Endothelial cell of umbilical vein (primary cell): ENCODE data around the gene THEMIS2. TPM values are rescaled to one million over a fixed set of nuclear protein-coding genes. Genes with fewer than 3 reads are reported as not detected.

Experiments
- BruUV-seq: library from RNA; stranded (reverse); fragments of 400-500 nt; replicated peaks from 2 replicates; lab custom pipeline; 2021; lab: Mats Ljungman, UMichigan
- CTCF ChIA-PET: fragments of 300-600, 350-600 bp; sonication (Branson Sonifier 250); formaldehyde crosslinking; loops from one replicate; lab custom pipeline; 2021; ENCODE audit warnings: antibody characterized with exemption, inconsistent platforms; lab: Charles Lee
- POLR2A ChIA-PET: fragments of 300-600, 350-600 bp; sonication (Branson Sonifier 250); formaldehyde crosslinking; loops from one replicate; lab custom pipeline; 2021; ENCODE audit warnings: antibody characterized with exemption, inconsistent platforms; lab: Charles Lee
- DNase-seq: peaks from one replicate; pipeline ENCODE4 v3.0.0-alpha.2; 2011; ENCODE audit warnings: low read depth, low spot score
- FAIRE-seq: peaks from 2 replicates; lab custom pipeline; 2011; peaks lifted over from hg19 to GRCh38; lab: Jason Lieb, UNC
- H2AFZ ChIP-seq: 2 replicates; pipeline ENCODE4 v1.6.0; 2012; ENCODE audit warnings: low read depth, low read length, control low read depth, inconsistent platforms
- H3K27ac ChIP-seq: 2 replicates; pipeline ENCODE4 v1.5.1; 2011; ENCODE audit warnings: low read depth, mild to moderate bottlenecking, control low read depth, low read length, moderate library complexity; ENCODE audit not compliant: insufficient read depth
- H3K27me3 ChIP-seq, 2 experiments: 2 replicates each; pipeline versions ENCODE4 v1.6.0 to v1.6.1; 2011; ENCODE audit warnings: low read length in 2 of 2, mixed read lengths in 1 of 2; ENCODE audit not compliant: control insufficient read depth in 2 of 2, insufficient read depth in 2 of 2
- H3K36me3 ChIP-seq, 2 experiments: 2 replicates in 1 of 2; 3 replicates in 1 of 2; pipeline ENCODE4 v1.5.1; 2011; ENCODE audit warnings: low read length in 2 of 2, mild to moderate bottlenecking in 1 of 2, moderate library complexity in 1 of 2; ENCODE audit not compliant: control insufficient read depth in 2 of 2, insufficient read depth in 2 of 2; ENCODE audit errors: extremely low read depth in 1 of 2
- H3K4me1 ChIP-seq: 3 replicates; pipeline ENCODE4 v1.5.1; 2011; ENCODE audit warnings: mild to moderate bottlenecking, low read length; ENCODE audit not compliant: control insufficient read depth, insufficient read depth; ENCODE audit errors: extremely low read depth
- H3K4me2 ChIP-seq: 2 replicates; pipeline ENCODE4 v1.6.1; 2011; ENCODE audit warnings: low read length, control low read depth, mixed read lengths; ENCODE audit not compliant: insufficient read depth
- H3K4me3 ChIP-seq, 3 experiments: fragments of 200-600 bp in 1 of 3; sonication (generic), shearing (Covaris generic) in 1 of 3; replicated peaks in 1 of 3; 2 replicates each; pipeline ENCODE4 v1.5.1; 2011 to 2016; ENCODE audit warnings: control low read depth in 3 of 3, low read length in 3 of 3, mild to moderate bottlenecking in 2 of 3, inconsistent platforms in 1 of 3, low read depth in 1 of 3, moderate library complexity in 1 of 3; ENCODE audit not compliant: insufficient read depth in 1 of 3
- H3K79me2 ChIP-seq: 2 replicates; pipeline ENCODE4 v1.6.0; 2012; ENCODE audit warnings: low read length, inconsistent platforms; ENCODE audit not compliant: control insufficient read depth, insufficient read depth
- H3K9ac ChIP-seq: replicated peaks from 2 replicates; pipeline ENCODE3; 2011; ENCODE audit warnings: low read length, control low read depth; ENCODE audit not compliant: insufficient read depth; ENCODE audit errors: extremely low read depth
- H3K9me1 ChIP-seq: replicated peaks from 3 replicates; pipeline ENCODE4 v1.6.0; 2011; ENCODE audit warnings: mild to moderate bottlenecking, low read length; ENCODE audit not compliant: control insufficient read depth, insufficient read depth; ENCODE audit errors: extremely low read depth
- H3K9me3 ChIP-seq: replicated peaks from 2 replicates; pipeline ENCODE4 v1.5.1; 2012; ENCODE audit warnings: low read length, inconsistent platforms; ENCODE audit not compliant: control insufficient read depth, insufficient read depth
- H4K20me1 ChIP-seq: replicated peaks from 2 replicates; pipeline ENCODE3; 2011; ENCODE audit warnings: mild to moderate bottlenecking, low read length; ENCODE audit not compliant: control insufficient read depth, insufficient read depth; ENCODE audit errors: extremely low read depth
- EZH2 ChIP-seq: IDR thresholded peaks from 2 replicates; pipeline ENCODE4 v1.6.1; 2012; ENCODE audit warnings: borderline replicate concordance, low read depth, mild to moderate bottlenecking, moderate library complexity, low read length, inconsistent platforms; ENCODE audit not compliant: severe bottlenecking
- FOS ChIP-seq: IDR thresholded peaks from 2 replicates; pipeline ENCODE4 v1.6.1; 2011; ENCODE audit warnings: mild to moderate bottlenecking, low read length, moderate library complexity, borderline replicate concordance; ENCODE audit not compliant: insufficient read depth
- GATA2 ChIP-seq: IDR thresholded peaks from 2 replicates; pipeline ENCODE4 v1.7.0; 2011; ENCODE audit warnings: low read depth, mild to moderate bottlenecking, moderate library complexity, mixed read lengths, low read length; ENCODE audit not compliant: insufficient read length, insufficient read depth
- JUN ChIP-seq: IDR thresholded peaks from 2 replicates; pipeline ENCODE4 v1.6.1; 2011; ENCODE audit warnings: borderline replicate concordance, low read depth; ENCODE audit not compliant: insufficient read length, insufficient read depth
- MYC ChIP-seq: IDR thresholded peaks from one replicate; pipeline ENCODE4 v1.6.1; 2011; ENCODE audit warnings: mild to moderate bottlenecking, low read depth, low read length
- POLR2A ChIP-seq: IDR thresholded peaks from 2 replicates; pipeline ENCODE4 v1.6.1; 2012; ENCODE audit warnings: low read depth, mild to moderate bottlenecking, control low read depth, low read length
- POLR2AphosphoS5 ChIP-seq: IDR thresholded peaks from 2 replicates; pipeline ENCODE4 v1.6.1; 2012; ENCODE audit warnings: low read depth, mild to moderate bottlenecking, control low read depth, low read length, moderate library complexity; ENCODE audit not compliant: insufficient read depth
- dilution Hi-C: fragments of 300-500 bp; cut with MboI; formaldehyde crosslinking; loops from one replicate; pipeline ENCODE4 v1.15.0; 2019; ENCODE audit warnings: low sequenced_read_pairs; ENCODE audit not compliant: extremely low pct_ligation_motif_present
- intact Hi-C: fragments of 100-400 bp; cut with micrococcal nuclease; formaldehyde crosslinking; loops from one replicate; pipeline ENCODE4 v1.10.0; 2022
- polyA plus RNA-seq, 4 experiments: library from polyadenylated mRNA; depleted of rRNA in 3 of 4; stranded (reverse) in 3 of 4; unstranded in 1 of 4; fragments of >200 nt; gene quantifications; 2 replicates each; pipeline versions ENCODE4 v1.2.1 to v1.2.3, GENCODE V29; 2011 to 2012; ENCODE audit warnings: missing spikeins in 1 of 4
- total RNA-seq: library from RNA; stranded (reverse); gene quantifications from 2 replicates; pipeline ENCODE4 v1.2.3, GENCODE V29; 2021
- TF ChIP-seq, protein P1 (sequence below), 2 donors: IDR thresholded peaks; 1 replicate in 1 of 2; 2 replicates in 1 of 2; pipeline ENCODE4 v1.5.1; 2011; ENCODE audit warnings: low read length in 2 of 2, mild to moderate bottlenecking in 2 of 2, moderate library complexity in 2 of 2, control low read depth in 1 of 2, inconsistent platforms in 1 of 2, low read depth in 1 of 2; ENCODE audit not compliant: insufficient read depth in 1 of 2; ENCODE audit errors: extremely low read depth in 1 of 2
- TF ChIP-seq, protein P2 (sequence below): IDR thresholded peaks from 2 replicates; pipeline ENCODE4 v1.6.1; 2011; ENCODE audit not compliant: insufficient read depth, insufficient read length

Gene THEMIS2
- total and polyA plus RNA-seq, 2 donors (not counting 3 experiments of a cell fraction or from before 2014, with no cell fraction given): 11.1 to 15.7 TPM

DNA sequence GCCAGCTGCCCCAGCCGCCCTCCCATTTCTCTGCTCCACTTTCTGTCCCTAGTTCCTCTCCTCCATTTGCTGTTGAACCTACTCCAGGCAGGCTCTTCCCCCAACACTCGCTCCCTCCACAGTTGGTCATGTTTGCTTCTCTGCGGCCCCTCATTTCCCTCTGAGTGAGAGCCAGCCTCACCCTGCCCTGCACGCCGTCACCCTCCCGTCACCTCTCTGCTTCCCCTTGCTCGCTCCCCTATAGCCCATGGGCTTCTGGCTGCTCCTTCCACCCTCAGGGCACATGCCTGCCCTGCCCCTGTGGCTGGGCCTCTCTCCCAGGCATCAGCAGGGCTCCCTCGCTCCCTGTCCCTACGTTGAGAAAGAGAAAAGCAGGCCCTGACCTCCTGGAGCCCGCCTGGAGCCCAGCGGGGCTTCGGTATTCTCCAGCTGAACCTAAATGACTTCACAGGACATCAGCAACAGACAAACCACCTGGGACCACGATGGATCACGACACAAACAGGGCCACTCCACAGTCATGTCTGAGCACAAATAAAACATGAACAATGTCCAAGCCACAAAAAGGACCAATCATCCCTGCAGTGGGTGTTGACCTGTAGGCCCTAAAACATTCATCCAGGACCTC, 13.3 kb upstream of the THEMIS2 start:
- POLR2A ChIA-PET: no interaction called here
- FAIRE-seq: no peak
- H2AFZ ChIP-seq: no peak overlapping the region

DNA sequence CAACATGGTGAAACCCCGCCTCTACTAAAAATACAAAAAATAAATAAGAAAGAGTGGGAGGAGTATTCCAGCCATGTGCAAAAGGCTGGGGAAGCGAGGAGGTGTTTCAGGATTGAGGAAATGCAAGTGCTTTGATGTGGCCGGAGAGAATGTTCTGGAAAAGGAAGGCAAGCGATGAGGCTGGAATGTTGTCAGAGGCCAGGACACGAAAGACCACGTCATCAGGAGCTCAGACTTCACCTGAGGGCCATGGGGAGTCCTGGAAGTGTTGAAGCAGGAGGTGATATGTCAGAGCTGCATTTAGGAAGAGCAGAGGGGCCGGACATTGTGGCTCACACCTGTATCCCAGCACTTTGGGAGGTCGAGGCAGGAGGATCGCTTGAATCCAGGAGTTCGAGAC, 10.9 kb upstream of the THEMIS2 start:
- TF ChIP-seq, protein P1, sequence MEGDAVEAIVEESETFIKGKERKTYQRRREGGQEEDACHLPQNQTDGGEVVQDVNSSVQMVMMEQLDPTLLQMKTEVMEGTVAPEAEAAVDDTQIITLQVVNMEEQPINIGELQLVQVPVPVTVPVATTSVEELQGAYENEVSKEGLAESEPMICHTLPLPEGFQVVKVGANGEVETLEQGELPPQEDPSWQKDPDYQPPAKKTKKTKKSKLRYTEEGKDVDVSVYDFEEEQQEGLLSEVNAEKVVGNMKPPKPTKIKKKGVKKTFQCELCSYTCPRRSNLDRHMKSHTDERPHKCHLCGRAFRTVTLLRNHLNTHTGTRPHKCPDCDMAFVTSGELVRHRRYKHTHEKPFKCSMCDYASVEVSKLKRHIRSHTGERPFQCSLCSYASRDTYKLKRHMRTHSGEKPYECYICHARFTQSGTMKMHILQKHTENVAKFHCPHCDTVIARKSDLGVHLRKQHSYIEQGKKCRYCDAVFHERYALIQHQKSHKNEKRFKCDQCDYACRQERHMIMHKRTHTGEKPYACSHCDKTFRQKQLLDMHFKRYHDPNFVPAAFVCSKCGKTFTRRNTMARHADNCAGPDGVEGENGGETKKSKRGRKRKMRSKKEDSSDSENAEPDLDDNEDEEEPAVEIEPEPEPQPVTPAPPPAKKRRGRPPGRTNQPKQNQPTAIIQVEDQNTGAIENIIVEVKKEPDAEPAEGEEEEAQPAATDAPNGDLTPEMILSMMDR (IDR thresholded peaks at IDR 0.05; ENCODE audit: extremely low read depth in 1 of 2, insufficient read depth in 1 of 2, low read depth in 1 of 2, low read length in 2 of 2): no peak
- no peak for TF ChIP-seq MYC
- TF ChIP-seq JUN: no peak
- TF ChIP-seq EZH2: no peak
- TF ChIP-seq POLR2A: no peak
- TF ChIP-seq POLR2AphosphoS5: no peak
- TF ChIP-seq FOS: no peak
- TF ChIP-seq, protein P2, sequence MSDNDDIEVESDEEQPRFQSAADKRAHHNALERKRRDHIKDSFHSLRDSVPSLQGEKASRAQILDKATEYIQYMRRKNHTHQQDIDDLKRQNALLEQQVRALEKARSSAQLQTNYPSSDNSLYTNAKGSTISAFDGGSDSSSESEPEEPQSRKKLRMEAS: no peak
- TF ChIP-seq GATA2: no peak
- H3K27ac ChIP-seq: no peak overlapping the region
- no peaks in the 10 kb centered on the region for H4K20me1 ChIP-seq
- no peak overlapping the region for H3K4me2 ChIP-seq
- CTCF ChIA-PET: interaction anchor here (0.7 to 2.5 kb wide), 2 partner anchors 119 to 230 kb away, joined by 3 to 10 read pairs; no protein-coding TSS in a partner anchor
- no peaks in the 10 kb centered on the region for H3K36me3 ChIP-seq
- BruUV-seq: no TSS peak
- no peaks in the 10 kb centered on the region for H3K27me3 ChIP-seq
- no peaks in the 10 kb centered on the region for H3K9me3 ChIP-seq
- H3K9me1 ChIP-seq: no peaks in the 10 kb centered on the region
- H2AFZ ChIP-seq: no peak overlapping the region
- H3K79me2 ChIP-seq: no peaks in the 10 kb centered on the region
- H3K9ac ChIP-seq: no peak overlapping the region
- intact Hi-C loops: no loop called here
- peaks cover 4% of the 10 kb centered on the region for H3K4me1 ChIP-seq
- DNase-seq: no peak
- no peak overlapping the region for H3K4me3 ChIP-seq
- no peak for FAIRE-seq
- dilution Hi-C loops: no loop called here
- POLR2A ChIA-PET: no interaction called here

More for the DNA sequence above, 13.3 kb upstream of the THEMIS2 start:
- no peak overlapping the region for H3K27ac ChIP-seq
- H3K9me1 ChIP-seq: no peaks in the 10 kb centered on the region
- no peak for DNase-seq
- dilution Hi-C loops (no loop called here), intact Hi-C loops (loop anchor here (1.0 kb wide), 4 partner anchors 101 to 350 kb away; partner anchors contain the start of gene EYA3)
- no peaks in the 10 kb centered on the region for H3K27me3 ChIP-seq
- TF ChIP-seq, protein P2: no peak
- TF ChIP-seq FOS: no peak
- no peak for TF ChIP-seq MYC
- H3K9me3 ChIP-seq: no peaks in the 10 kb centered on the region
- no peaks in the 10 kb centered on the region for H3K36me3 ChIP-seq
- peaks cover 4% of the 10 kb centered on the region for H3K4me1 ChIP-seq
- CTCF ChIA-PET: interaction anchor here (1.3 to 3.9 kb wide), 7 partner anchors 8 to 744 kb away, joined by 3 to 99 read pairs (median 8); partner anchors contain the start of gene THEMIS2
- H3K4me2 ChIP-seq: no peak overlapping the region
- no peak overlapping the region for H3K9ac ChIP-seq
- no peaks in the 10 kb centered on the region for H4K20me1 ChIP-seq
- H3K4me3 ChIP-seq: no peak overlapping the region
- no TSS peak for BruUV-seq
- H3K79me2 ChIP-seq: no peaks in the 10 kb centered on the region
